ENCODE data around the gene CFAP57. TPM values are rescaled to one million over a fixed set of nuclear protein-coding genes. Genes with fewer than 3 reads are reported as not detected.

The CFAP57 gene
- total and polyA plus RNA-seq, 2 of the 8 experiments (the other 6 are each of a cell fraction or from before 2014, with no cell fraction given): 0.20 to 0.80 TPM

DNA sequence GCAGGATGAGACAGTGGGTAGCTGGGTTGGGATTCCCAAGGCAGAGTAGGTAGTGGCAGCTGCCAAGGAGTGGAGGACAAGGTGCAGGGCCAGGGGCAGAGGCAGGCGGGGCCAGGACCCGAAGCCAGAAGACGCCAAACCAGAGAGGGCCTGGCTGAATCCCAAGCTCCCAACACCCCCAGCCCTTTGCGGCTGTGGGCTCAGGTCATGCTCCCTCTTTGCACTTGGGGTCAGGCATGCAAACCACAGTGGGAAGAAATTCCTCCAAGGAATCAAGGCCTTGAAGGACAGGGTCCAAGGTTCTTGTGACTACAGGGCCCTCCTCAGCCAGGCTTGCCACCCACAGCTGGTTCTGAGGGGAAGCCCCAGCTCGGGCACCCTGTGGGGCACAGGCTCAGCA is 107.0 kb downstream of the CFAP57 start:
- TF ChIP-seq PHF8 (conservative IDR thresholded peaks at IDR 0.05; ENCODE audit: low read depth, low read length) (no peak), CBX5 (IDR thresholded peaks at IDR 0.05; ENCODE audit: low read depth, low read length) (no peak), POLR2A (IDR thresholded peaks at IDR 0.05; ENCODE audit: control extremely low read depth in 1 of 2, low read depth in 2 of 2, low read length in 2 of 2) (no peak), BCL11A (IDR thresholded peaks at IDR 0.05; ENCODE audit: low read depth in 2 of 2, low read length in 2 of 2) (no peak), KDM5A (IDR thresholded peaks at IDR 0.05; ENCODE audit: low read length) (no peak)
- TF ChIP-seq, protein P1, sequence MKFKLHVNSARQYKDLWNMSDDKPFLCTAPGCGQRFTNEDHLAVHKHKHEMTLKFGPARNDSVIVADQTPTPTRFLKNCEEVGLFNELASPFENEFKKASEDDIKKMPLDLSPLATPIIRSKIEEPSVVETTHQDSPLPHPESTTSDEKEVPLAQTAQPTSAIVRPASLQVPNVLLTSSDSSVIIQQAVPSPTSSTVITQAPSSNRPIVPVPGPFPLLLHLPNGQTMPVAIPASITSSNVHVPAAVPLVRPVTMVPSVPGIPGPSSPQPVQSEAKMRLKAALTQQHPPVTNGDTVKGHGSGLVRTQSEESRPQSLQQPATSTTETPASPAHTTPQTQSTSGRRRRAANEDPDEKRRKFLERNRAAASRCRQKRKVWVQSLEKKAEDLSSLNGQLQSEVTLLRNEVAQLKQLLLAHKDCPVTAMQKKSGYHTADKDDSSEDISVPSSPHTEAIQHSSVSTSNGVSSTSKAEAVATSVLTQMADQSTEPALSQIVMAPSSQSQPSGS (IDR thresholded peaks at IDR 0.05; ENCODE audit: low read length): no peak
- no peaks in the 10 kb centered on the region for H3K27me3 ChIP-seq (replicated peaks in 1 of 4; ENCODE audit: control insufficient read depth in 3 of 4, extremely low read depth in 1 of 4, insufficient read depth in 3 of 4, low read length in 3 of 4)
- H2AFZ ChIP-seq (ENCODE audit: low read length): no peak overlapping the region
- FAIRE-seq (no peak), DNase-seq (ENCODE audit: low read depth in 1 of 2, low spot score in 2 of 2) (no peak)
- no peak overlapping the region for H3K23ac ChIP-seq (ENCODE audit: insufficient read length)
- no peak overlapping the region for H2AK5ac ChIP-seq (ENCODE audit: low read depth, low read length)
- no peak overlapping the region for H4K5ac ChIP-seq (ENCODE audit: insufficient read length, low read depth, low read length)
- no peak overlapping the region for H4K8ac ChIP-seq (ENCODE audit: extremely low read depth, insufficient read depth, low read length)
- no peaks in the 10 kb centered on the region for H3K79me2 ChIP-seq (ENCODE audit: control insufficient read depth in 1 of 2, insufficient read depth in 2 of 2, low read length in 2 of 2)
- H3K4me1 ChIP-seq (replicated peaks in 1 of 4; ENCODE audit: control insufficient read depth in 3 of 4, insufficient read depth in 4 of 4, low read length in 3 of 4): no peaks in the 10 kb centered on the region; a peak in 2 of 7 replicates
- no peak overlapping the region for H4K91ac ChIP-seq (replicated peaks; ENCODE audit: insufficient read length, low read length)
- no peaks in the 10 kb centered on the region for H3K36me3 ChIP-seq (ENCODE audit: control insufficient read depth in 2 of 4, insufficient read depth in 4 of 4, low read length in 3 of 4)
- H3K18ac ChIP-seq (ENCODE audit: extremely low read depth, low read length): no peak overlapping the region
- no peak overlapping the region for H3K4me2 ChIP-seq (ENCODE audit: insufficient read depth in 1 of 2, low read depth in 2 of 2, low read length in 2 of 2)
- WGBS, 2 experiments (ENCODE audit: extremely low coverage in 1 of 2, insufficient coverage in 1 of 2, insufficient read length in 1 of 2, insufficient replicate concordance in 2 of 2, low coverage in 1 of 2, low lambda C conversion rate in 2 of 2, missing lambda C conversion rate in 1 of 2): 90% methylated on average over 5 of the region's 5 CpGs; no CpG with 5 or more reads in 1 of the 2 experiments
- H2BK5ac ChIP-seq (ENCODE audit: low read depth, low read length): no peak overlapping the region
- H3K79me1 ChIP-seq (ENCODE audit: low read depth, low read length): no peaks in the 10 kb centered on the region; the same call in 1 of the 2 replicates
- no peak overlapping the region for H3K9ac ChIP-seq (replicated peaks in 1 of 4; ENCODE audit: extremely low read depth in 1 of 4, low read depth in 3 of 4, low read length in 3 of 4)
- POLR2A ChIA-PET (ENCODE audit: partially characterized antibody): interaction anchor here (3.1 kb wide), 1 partner anchor 9 kb away, joined by 16 read pairs; the partner anchor contains the start of gene TMEM125
- H3K56ac ChIP-seq (replicated peaks; ENCODE audit: insufficient read length, low read depth, low read length): no peak overlapping the region
- no peaks in the 10 kb centered on the region for H4K20me1 ChIP-seq (replicated peaks in 1 of 2; ENCODE audit: control insufficient read depth in 1 of 2, insufficient read depth in 2 of 2, low read length in 2 of 2)
- H3K9me3 ChIP-seq (ENCODE audit: insufficient read depth in 2 of 2, low read depth in 1 of 2, low read length in 1 of 2): no peaks in the 10 kb centered on the region
- H2BK120ac ChIP-seq (replicated peaks; ENCODE audit: low read depth, low read length): no peak overlapping the region
- CTCF ChIA-PET (ENCODE audit: partially characterized antibody): interaction anchor here (1.0 to 1.4 kb wide), 2 partner anchors 19 to 22 kb away, joined by 3 read pairs; no protein-coding TSS in a partner anchor
- H2BK12ac ChIP-seq (ENCODE audit: low read depth, low read length): no peak overlapping the region
- no peak overlapping the region for H2BK15ac ChIP-seq (ENCODE audit: low read length)
- no peak overlapping the region for H3K4ac ChIP-seq (replicated peaks; ENCODE audit: insufficient read length, low read depth, low read length)
- H3K23me2 ChIP-seq (ENCODE audit: low read depth, low read length): no peaks in the 10 kb centered on the region; the same call in 1 of the 2 replicates
- H3K14ac ChIP-seq (ENCODE audit: insufficient read length): no peak overlapping the region
- no peak overlapping the region for H3K27ac ChIP-seq (ENCODE audit: low read depth, low read length)
- H2BK20ac ChIP-seq (ENCODE audit: low read length): no peak overlapping the region
- no peak overlapping the region for H3K4me3 ChIP-seq (ENCODE audit: extremely low read depth in 1 of 4, insufficient read depth in 2 of 4, low read depth in 3 of 4, low read length in 4 of 4)

Data from H1 (cell line).